ENCODE data around the gene CHST2. TPM values are rescaled to one million over a fixed set of nuclear protein-coding genes. Genes with fewer than 3 reads are reported as not detected.

Gene CHST2
- total RNA-seq, 8 experiments from 2014 or later, result 4.2 to 96.3 (median 6.8) TPM

DNA sequence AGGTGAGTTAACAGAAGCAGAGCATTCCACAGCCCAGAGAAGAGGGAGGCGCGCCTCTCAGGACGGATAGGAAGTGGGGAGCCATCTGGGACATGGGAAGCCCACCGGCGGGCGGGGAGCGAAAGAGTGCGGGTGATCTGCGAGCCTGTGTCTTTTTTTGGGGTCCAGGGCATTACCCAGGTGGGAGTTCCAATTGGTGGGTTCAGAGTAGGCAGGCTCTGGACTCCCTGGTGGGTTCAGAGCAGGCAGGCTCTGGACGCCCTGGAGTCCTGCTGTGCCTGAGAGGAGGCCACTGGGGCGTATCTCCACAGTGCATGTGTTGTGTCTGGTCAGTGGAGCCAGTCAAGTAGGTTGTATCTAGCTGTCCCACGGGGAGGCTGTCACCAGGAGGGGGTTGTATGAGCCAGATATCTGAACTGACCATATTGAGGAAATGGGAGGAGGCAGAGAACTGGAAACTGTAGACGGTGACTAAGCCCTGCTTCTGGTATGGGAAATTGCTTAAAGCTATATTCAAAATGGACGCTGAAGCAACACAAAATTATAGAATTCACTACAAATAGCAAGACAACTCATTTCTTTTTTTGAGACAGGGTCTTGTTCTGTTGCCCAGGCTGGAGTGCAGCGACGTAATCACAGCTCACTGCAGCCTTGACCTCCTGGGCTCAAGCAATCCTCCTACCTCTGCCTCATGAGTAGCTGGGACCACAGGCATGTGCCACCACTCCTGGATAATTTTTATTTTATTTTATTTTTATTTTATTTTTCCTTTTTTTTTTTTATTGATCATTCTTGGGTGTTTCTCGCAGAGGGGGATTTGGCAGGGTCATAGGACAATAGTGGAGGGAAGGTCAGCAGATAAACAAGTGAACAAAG lies 34.5 kb upstream of the CHST2 start:
- H3K4me1 ChIP-seq (replicated peaks in 1 of 2), result no peaks in the 10 kb centered on the region
- H3K27ac ChIP-seq, result no peak overlapping the region
- no peak overlapping the region for H3K4me3 ChIP-seq
- ATAC-seq (replicated peaks in 6 of 8), result peak in 3 of 8 experiments; percentile 63 to 99 (median 99)
- WGBS, 10 experiments, result 43 to 98% (median 76%) methylated on average over 1 to 12 of the region's 17 CpGs
- in situ Hi-C loops (cut with MboI; ENCODE audit: low pct_unique_long_range_greater_than_20kb in 2 of 9, low sequenced_read_pairs in 9 of 9, unreplicated experiment in 9 of 9), result loop anchor here in 1 of 9 experiments (25.0 kb wide), 1 partner anchor 552 kb away; no protein-coding TSS in a partner anchor

DNA sequence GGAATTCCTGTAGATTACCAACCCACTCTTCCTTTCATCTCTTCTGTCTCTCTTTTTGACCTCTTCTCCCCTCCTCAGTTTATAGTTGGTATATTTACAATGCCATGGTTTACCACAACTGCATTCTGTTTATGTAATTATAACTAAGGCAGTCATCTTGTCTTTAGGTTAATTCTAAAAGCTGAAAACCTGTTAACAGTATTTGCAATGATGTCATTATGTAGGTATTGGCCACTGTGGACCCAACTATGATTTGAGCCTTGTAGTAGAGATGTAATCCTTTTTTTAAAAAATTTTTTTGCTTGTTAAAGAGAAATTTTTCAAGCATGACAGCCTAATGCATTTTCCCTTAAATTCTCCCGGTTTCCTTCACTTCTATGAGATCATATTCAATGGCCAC lies 30.7 kb upstream of the CHST2 start:
- Histone ChIP-seq H3K27ac (no peak overlapping the region), H3K4me3 (no peak overlapping the region), H3K4me1 (replicated peaks in 1 of 2) (no peaks in the 10 kb centered on the region)
- no peak for ATAC-seq (replicated peaks in 6 of 8)
- WGBS, 10 experiments, result 44 to 100% (median 87%) methylated on average over 1 of the region's 1 CpG; no CpG with 5 or more reads in 3 of the 10 experiments
- in situ Hi-C loops (cut with MboI; ENCODE audit: low pct_unique_long_range_greater_than_20kb in 2 of 9, low sequenced_read_pairs in 9 of 9, unreplicated experiment in 9 of 9), result loop anchor here in 1 of 9 experiments (25.0 kb wide), 1 partner anchor 548 kb away; no protein-coding TSS in a partner anchor

DNA sequence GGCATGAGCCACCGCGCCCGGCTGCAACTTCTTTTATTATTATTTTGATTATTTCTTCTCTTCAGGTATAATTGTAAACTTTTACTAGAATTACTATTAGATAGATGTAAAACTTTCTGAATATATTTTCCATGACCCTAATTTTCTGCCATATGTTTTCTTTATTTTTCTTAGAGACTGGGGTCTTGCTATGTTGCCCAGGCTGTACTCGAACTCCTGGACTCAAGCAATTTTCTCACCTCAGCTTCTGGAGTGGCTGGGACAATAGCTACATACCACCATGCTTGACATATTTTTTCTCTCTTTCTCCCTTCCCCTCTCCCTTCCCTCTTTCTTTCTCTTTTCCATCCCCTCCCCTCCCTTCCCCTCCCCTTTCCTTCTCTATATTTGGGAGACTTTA lies 29.6 kb upstream of the CHST2 start:
- ATAC-seq (replicated peaks in 6 of 8), result no peak
- in situ Hi-C loops (cut with MboI; ENCODE audit: low pct_unique_long_range_greater_than_20kb in 2 of 9, low sequenced_read_pairs in 9 of 9, unreplicated experiment in 9 of 9), result loop anchor here in 1 of 9 experiments (25.0 kb wide), 1 partner anchor 547 kb away; no protein-coding TSS in a partner anchor
- 80 to 100% (median 92%) methylated on average over 1 to 4 of the region's 4 CpGs; no CpG with 5 or more reads in 3 of the 10 experiments for WGBS, 10 experiments

DNA sequence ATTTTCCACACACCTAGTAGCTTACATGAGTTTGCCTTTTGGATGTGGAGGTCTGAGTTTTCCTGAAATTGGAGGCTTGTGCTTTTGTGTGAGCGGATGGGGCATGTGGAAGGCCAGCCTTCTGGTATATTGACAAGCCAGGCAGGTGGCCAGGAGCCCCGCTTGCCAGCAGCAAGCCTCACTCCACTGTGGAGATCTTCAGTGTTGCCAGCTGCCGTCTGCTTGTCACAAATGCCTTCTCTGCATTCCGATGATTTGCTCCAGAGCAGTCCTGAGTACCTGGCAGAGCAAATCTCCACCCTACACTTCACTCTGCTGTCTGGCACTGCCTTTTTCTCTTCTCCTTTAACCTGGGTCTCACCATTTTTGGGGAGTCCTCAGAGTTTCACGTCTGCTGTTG lies 29.1 kb upstream of the CHST2 start:
- ATAC-seq (replicated peaks in 6 of 8), result no peak
- 37 to 100% (median 50%) methylated on average over 1 to 4 of the region's 5 CpGs; no CpG with 5 or more reads in 4 of the 10 experiments for whole genome bisulfite sequencing, 10 experiments
- Histone ChIP-seq H3K4me1 (replicated peaks in 1 of 2) (no peaks in the 10 kb centered on the region), H3K27ac (no peak overlapping the region), H3K4me3 (no peak overlapping the region)
- in situ Hi-C loops (cut with MboI; ENCODE audit: low pct_unique_long_range_greater_than_20kb in 2 of 9, low sequenced_read_pairs in 9 of 9, unreplicated experiment in 9 of 9), result loop anchor here in 1 of 9 experiments (25.0 kb wide), 1 partner anchor 547 kb away; no protein-coding TSS in a partner anchor

More for the DNA sequence above, 29.6 kb upstream of the CHST2 start:
- no peak overlapping the region for H3K4me3 ChIP-seq
- no peaks in the 10 kb centered on the region for H3K4me1 ChIP-seq (replicated peaks in 1 of 2)
- no peak overlapping the region for H3K27ac ChIP-seq

DNA sequence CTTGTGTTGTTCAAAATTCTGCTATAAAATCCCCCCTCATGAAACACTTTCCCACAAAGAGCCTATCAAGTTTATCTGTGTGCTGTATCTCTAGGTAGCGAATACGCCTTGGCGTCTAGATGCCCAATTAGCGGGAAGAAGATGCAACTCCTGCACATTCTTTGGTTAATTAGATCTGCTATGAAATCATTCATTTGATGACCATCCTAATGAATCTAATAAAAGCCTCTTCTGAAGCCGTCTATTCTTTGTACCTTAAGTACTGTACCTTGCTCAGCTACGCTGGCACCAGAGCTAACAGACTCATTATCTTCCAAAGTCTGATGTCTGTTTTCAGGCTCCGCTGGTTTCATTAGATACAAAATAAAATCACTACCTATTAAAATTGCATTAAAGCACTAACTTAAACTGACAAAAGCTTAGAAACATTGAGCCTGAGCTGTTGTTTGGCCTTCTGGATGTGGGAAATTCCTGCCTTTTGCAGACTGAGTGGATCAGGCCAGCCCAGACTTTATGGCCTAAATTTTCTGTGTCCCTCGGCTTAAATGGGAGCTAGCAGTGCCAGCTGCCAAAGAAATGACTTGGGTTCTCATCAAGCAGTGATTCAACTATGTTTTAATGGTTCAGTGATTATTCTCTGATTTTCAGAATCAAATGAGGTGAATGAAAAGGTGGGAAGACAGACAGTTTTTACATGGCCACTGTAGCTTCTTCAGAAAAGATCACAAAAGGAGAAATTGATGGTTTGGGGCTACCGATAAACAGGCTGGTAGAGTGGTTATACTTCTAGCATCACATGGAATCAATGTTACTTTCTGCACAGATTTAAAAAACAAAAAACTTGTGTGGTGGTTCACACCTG lies 28.4 kb upstream of the CHST2 start:
- H3K4me1 ChIP-seq (replicated peaks in 1 of 2), result no peaks in the 10 kb centered on the region
- ATAC-seq (replicated peaks in 6 of 8), result no peak
- no peak overlapping the region for H3K27ac ChIP-seq
- in situ Hi-C loops (cut with MboI; ENCODE audit: low pct_unique_long_range_greater_than_20kb in 2 of 9, low sequenced_read_pairs in 9 of 9, unreplicated experiment in 9 of 9), result loop anchor here in 1 of 9 experiments (25.0 kb wide), 1 partner anchor 546 kb away; no protein-coding TSS in a partner anchor
- WGBS, 10 experiments, result 74 to 100% (median 87%) methylated on average over 2 to 9 of the region's 9 CpGs; no CpG with 5 or more reads in 1 of the 10 experiments
- no peak overlapping the region for H3K4me3 ChIP-seq

DNA sequence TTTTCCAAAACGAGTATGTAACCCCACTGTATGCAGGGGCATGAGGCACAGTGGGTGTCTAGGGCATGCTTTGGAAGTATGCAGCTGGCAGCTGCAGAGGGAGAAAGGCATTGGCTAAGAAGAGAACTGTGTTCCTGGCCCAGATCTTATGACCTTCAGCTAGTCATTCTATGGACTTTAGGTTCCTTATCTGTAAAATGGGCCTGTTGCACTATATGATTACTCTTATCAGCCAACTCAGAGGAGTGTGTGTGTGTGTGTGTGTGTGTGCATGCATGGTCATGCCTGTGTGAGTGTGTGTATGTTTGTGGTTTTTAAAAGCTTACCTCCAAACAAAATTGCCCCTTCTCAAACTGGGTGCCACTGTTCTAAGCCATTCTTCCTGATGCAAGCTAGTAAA lies 27.4 kb upstream of the CHST2 start:
- no peak overlapping the region for H3K27ac ChIP-seq
- WGBS, 10 experiments, result 0 to 100% (median 40%) methylated on average over 1 of the region's 1 CpG; no CpG with 5 or more reads in 5 of the 10 experiments
- no peaks in the 10 kb centered on the region for H3K4me1 ChIP-seq (replicated peaks in 1 of 2)
- H3K4me3 ChIP-seq, result no peak overlapping the region
- no peak for ATAC-seq (replicated peaks in 6 of 8)
- in situ Hi-C loops (cut with MboI; ENCODE audit: low pct_unique_long_range_greater_than_20kb in 2 of 9, low sequenced_read_pairs in 9 of 9, unreplicated experiment in 9 of 9), result loop anchor here in 1 of 9 experiments (25.0 kb wide), 1 partner anchor 545 kb away; no protein-coding TSS in a partner anchor

DNA sequence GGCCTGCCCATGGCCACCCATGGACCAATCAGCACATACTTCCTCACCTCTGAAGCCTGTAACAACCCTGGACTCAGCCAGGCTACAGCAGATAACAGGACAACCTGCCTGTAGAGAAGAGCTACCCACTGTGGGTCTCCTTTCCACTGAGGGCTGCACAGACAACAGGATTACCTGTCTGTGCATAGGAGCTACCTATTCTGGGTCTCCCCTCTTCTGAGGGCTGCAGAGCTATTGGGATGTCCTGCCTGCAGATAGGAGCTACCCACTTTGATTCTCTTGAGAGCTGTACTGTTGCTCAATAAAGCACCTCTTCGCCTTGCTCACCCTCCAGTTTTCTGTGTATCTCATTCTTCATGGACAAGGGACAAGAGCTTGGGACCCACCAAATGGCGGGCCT lies 23.8 kb upstream of the CHST2 start:
- WGBS, 10 experiments, result 57 to 100% (median 81%) methylated on average over 1 to 2 of the region's 2 CpGs; no CpG with 5 or more reads in 6 of the 10 experiments
- Histone ChIP-seq H3K27ac (no peak overlapping the region), H3K4me3 (no peak overlapping the region), H3K4me1 (replicated peaks in 1 of 2) (no peaks in the 10 kb centered on the region)
- in situ Hi-C loops (cut with MboI; ENCODE audit: low pct_unique_long_range_greater_than_20kb in 2 of 9, low sequenced_read_pairs in 9 of 9, unreplicated experiment in 9 of 9), result loop anchor here in 1 of 9 experiments (25.0 kb wide), 1 partner anchor 541 kb away; no protein-coding TSS in a partner anchor
- no peak for ATAC-seq (replicated peaks in 6 of 8)

DNA sequence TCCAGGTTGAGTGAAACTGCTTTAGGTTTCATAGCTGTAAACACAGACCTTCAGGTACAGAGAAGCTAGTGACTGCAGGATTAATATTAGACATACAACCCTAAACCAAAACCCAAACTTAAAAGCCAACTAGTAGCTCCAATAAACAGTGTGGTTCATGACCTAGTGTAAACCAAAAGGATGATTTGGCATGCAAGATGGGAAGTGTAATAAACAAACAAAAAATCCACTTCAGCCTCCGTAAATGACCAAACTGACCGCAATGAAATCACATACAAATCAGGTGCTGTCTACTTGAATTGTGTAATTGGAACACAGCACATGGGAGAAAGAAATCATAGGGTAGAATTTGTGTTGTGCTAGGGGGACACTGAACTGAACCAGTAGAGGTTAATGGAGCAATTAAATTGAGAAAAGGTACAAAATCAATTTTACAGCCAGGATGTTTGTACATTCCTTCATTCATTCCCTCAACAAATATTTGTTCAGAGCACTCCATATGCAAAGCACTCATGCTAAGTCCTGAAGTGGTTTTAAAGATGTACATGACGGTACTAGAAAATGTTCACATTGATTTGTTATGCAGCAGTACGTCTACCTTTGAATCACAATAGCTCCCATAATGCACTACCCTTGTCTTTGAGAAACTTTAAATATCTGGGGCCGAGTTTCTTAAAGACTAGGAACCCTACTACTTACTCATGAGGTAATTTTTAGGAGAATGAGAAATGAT lies 21.4 kb upstream of the CHST2 start:
- WGBS, 10 experiments, result 44 to 82% (median 70%) methylated on average over 3 to 5 of the region's 5 CpGs
- H3K4me3 ChIP-seq, result no peak overlapping the region
- H3K27ac ChIP-seq, result no peak overlapping the region
- ATAC-seq (replicated peaks in 6 of 8), result peak in 1 of 8 experiments; percentile 61
- in situ Hi-C loops (cut with MboI; ENCODE audit: low pct_unique_long_range_greater_than_20kb in 2 of 9, low sequenced_read_pairs in 9 of 9, unreplicated experiment in 9 of 9), result loop anchor here in 1 of 9 experiments (25.0 kb wide), 1 partner anchor 539 kb away; no protein-coding TSS in a partner anchor
- no peaks in the 10 kb centered on the region for H3K4me1 ChIP-seq (replicated peaks in 1 of 2)

DNA sequence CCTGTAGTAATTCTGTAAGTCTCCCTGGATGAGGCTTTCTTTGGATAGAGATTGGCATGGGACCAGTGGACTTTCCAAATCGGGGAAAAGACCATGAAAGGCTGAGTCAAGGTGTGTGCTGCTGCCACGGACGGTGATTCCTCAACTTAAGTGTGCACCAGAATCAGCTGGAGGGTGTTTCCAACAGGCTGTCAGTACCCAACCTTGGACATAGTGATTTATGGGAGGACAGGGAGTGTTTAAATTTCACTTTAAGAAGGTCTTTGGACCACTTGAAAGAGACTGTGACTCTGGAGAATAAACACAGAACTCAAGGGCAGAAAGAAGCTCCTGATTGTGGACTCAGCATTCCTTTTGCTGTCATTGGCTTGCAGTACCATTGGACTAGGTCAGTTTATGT lies 20.4 kb upstream of the CHST2 start:
- in situ Hi-C loops (cut with MboI; ENCODE audit: low pct_unique_long_range_greater_than_20kb in 2 of 9, low sequenced_read_pairs in 9 of 9, unreplicated experiment in 9 of 9), result loop anchor here in 1 of 9 experiments (25.0 kb wide), 1 partner anchor 538 kb away; no protein-coding TSS in a partner anchor
- Histone ChIP-seq H3K4me1 (replicated peaks in 1 of 2) (no peaks in the 10 kb centered on the region), H3K27ac (no peak overlapping the region), H3K4me3 (no peak overlapping the region)
- peak in 1 of 8 experiments; percentile 29 for ATAC-seq (replicated peaks in 6 of 8)
- WGBS, 10 experiments, result 60 to 100% (median 83%) methylated on average over 1 to 3 of the region's 3 CpGs; no CpG with 5 or more reads in 4 of the 10 experiments

DNA sequence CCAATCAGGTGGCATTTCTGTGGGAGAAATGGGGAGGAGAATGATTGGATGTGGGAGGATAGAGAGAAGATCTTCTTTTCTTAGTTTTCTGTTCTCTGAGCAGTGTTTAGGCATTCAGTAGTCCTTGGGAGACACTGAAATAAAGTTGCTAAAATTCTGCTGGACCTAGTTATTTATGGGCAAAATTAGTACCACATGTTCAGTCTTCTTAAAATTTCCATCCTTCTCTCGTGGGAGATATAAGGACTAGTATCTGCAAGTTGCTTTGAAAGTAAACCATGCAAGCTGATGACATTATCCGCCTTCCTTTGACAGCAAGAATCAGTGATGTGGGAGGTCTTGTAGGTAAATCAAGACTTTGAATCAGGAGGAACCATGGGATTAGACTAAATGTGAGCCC lies 19.9 kb upstream of the CHST2 start:
- Histone ChIP-seq H3K27ac (no peak overlapping the region), H3K4me3 (no peak overlapping the region), H3K4me1 (replicated peaks in 1 of 2) (no peaks in the 10 kb centered on the region)
- ATAC-seq (replicated peaks in 6 of 8), result peak in 2 of 8 experiments; percentile 16 to 19
- in situ Hi-C loops (cut with MboI; ENCODE audit: low pct_unique_long_range_greater_than_20kb in 2 of 9, low sequenced_read_pairs in 9 of 9, unreplicated experiment in 9 of 9), result loop anchor here in 1 of 9 experiments (25.0 kb wide), 1 partner anchor 538 kb away; no protein-coding TSS in a partner anchor
- WGBS, 10 experiments, result 0 to 90% (median 67%) methylated on average over 1 to 2 of the region's 2 CpGs; no CpG with 5 or more reads in 3 of the 10 experiments

DNA sequence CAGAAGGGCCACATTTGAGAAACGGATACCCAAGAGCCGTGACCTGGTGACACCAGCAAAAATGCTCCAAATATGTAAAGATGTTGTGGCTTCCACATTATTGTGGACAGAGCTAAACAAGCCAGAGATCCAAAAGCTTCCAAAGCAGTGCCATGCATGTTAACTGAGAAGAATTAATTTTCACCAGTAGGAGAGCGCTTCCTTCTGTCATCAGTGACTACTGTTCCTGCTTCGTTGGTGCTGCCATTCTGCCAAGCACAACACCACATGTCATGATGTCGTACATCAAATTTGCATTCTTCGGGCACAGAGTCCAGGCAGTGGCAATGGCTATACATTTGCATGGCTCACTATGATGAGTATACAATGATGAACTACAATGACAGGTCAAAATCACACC lies 19.1 kb upstream of the CHST2 start:
- in situ Hi-C loops (cut with MboI; ENCODE audit: low pct_unique_long_range_greater_than_20kb in 2 of 9, low sequenced_read_pairs in 9 of 9, unreplicated experiment in 9 of 9), result no loop called here
- ATAC-seq (replicated peaks in 6 of 8), result peak in 1 of 8 experiments; percentile 30
- H3K4me3 ChIP-seq, result no peak overlapping the region
- no peaks in the 10 kb centered on the region for H3K4me1 ChIP-seq (replicated peaks in 1 of 2)
- H3K27ac ChIP-seq, result no peak overlapping the region
- WGBS, 10 experiments, result 47 to 96% (median 82%) methylated on average over 2 to 6 of the region's 6 CpGs; no CpG with 5 or more reads in 2 of the 10 experiments

Data from motor neuron (in vitro differentiated cells).